ENCODE measurements around the gene ETV3. TPM values are rescaled to one million over a fixed set of nuclear protein-coding genes. Genes with fewer than 3 reads are reported as not detected.

Gene ETV3
- 12.1 and 15.8 TPM in 2 replicates for total RNA-seq

GRCh38 chr1:157138220-157139051 lies at the start of gene ETV3:
Gene ETV3 (minus strand): TSS chr1:157138395. CDS start chr1:157136352, 2,043 bp downstream.

DNA sequence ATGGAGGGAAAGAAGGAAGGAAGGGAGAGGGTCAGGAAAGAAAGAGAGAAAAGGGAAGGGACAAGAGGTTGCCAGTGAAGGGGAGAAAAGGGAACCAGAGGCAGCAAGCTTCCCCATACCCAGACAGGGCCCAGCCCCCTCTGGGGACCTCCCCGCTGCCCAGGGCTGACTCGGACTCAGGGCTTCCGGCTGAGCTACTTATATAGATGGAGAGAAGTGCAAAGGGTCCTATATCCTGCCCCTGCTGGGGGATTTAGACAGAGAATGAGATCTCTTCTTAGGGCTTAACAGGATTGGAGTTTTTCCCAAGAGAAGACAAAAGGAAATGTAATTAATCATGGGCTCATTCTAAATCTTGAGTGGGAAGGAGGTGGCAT lies 38.6 kb downstream of the ETV3 start, which contains the start of gene ETV3L:
TSS of gene ETV3L (minus strand) at position 176 of the 377 bp plus-strand sequence. CDS start 285 bp downstream, outside the sequence.

Other genes starting within 250 kb of the ETV3 start
- gene PEAR1, start 244.7 kb downstream of the ETV3 start, total RNA-seq = 12.7 and 15.9 TPM in 2 replicates
- 0.13 TPM in 1 of 2 replicates, not detected in the other for gene LRRC71, start 217.8 kb downstream of the ETV3 start, total RNA-seq
- 31.7 and 33.3 TPM in 2 replicates for gene ARHGEF11, start 92.7 kb downstream of the ETV3 start, total RNA-seq
- not detected in 2 replicates for gene ETV3L, start 38.6 kb downstream of the ETV3 start, total RNA-seq